Measurements from ENCODE around the gene RPL5. TPM values are rescaled to one million over a fixed set of nuclear protein-coding genes. Genes with fewer than 3 reads are reported as not detected.

The RPL5 gene
- total RNA-seq, 1 donor from 2014 or later: 1,908 TPM

- no peak for DNase-seq (ENCODE audit: low read depth, low spot score)
Observed at GRCh38 chr1:92855236-92855635, 23.4 kb downstream of the RPL5 start.

GRCh38 chr1:92857817-92858216 is 26.0 kb downstream of the RPL5 start:
- DNase-seq (ENCODE audit: low read depth, low spot score): no peak

- peak; percentile 35 for DNase-seq (ENCODE audit: low read depth, low spot score)
Observed at GRCh38 chr1:92858564-92859399, 26.9 kb downstream of the RPL5 start.

- no peak for DNase-seq (ENCODE audit: low read depth, low spot score)
Observed at GRCh38 chr1:92859400-92860039, 27.7 kb downstream of the RPL5 start.

GRCh38 chr1:92862605-92863004 is 30.8 kb downstream of the RPL5 start:
- no peak for DNase-seq (ENCODE audit: low read depth, low spot score)

GRCh38 chr1:92864131-92864530 is 32.3 kb downstream of the RPL5 start:
- DNase-seq (ENCODE audit: low read depth, low spot score): no peak

GRCh38 chr1:92870591-92870990 is 38.8 kb downstream of the RPL5 start:
- DNase-seq (ENCODE audit: low read depth, low spot score): no peak

- DNase-seq (ENCODE audit: low read depth, low spot score): no peak
Observed at GRCh38 chr1:92872719-92873118, 40.9 kb downstream of the RPL5 start.

- no peak for DNase-seq (ENCODE audit: low read depth, low spot score)
Observed at GRCh38 chr1:92874987-92875386, 43.1 kb downstream of the RPL5 start.

GRCh38 chr1:92876351-92876750 is 44.5 kb downstream of the RPL5 start:
- DNase-seq (ENCODE audit: low read depth, low spot score): no peak

GRCh38 chr1:92877081-92877711 is 45.4 kb downstream of the RPL5 start:
- no peak for DNase-seq (ENCODE audit: low read depth, low spot score)

- DNase-seq (ENCODE audit: low read depth, low spot score): no peak
Observed at GRCh38 chr1:92877792-92878191, 46.0 kb downstream of the RPL5 start.

GRCh38 chr1:92879316-92879968 is 47.6 kb downstream of the RPL5 start:
- DNase-seq (ENCODE audit: low read depth, low spot score): no peak

- no peak for DNase-seq (ENCODE audit: low read depth, low spot score)
Observed at GRCh38 chr1:92881391-92881790, 49.6 kb downstream of the RPL5 start.

- DNase-seq (ENCODE audit: low read depth, low spot score): no peak
Observed at GRCh38 chr1:92882819-92883218, 51.0 kb downstream of the RPL5 start.

- no peak for DNase-seq (ENCODE audit: low read depth, low spot score)
Observed at GRCh38 chr1:92883297-92883696, 51.5 kb downstream of the RPL5 start.

- no peak for DNase-seq (ENCODE audit: low read depth, low spot score)
Observed at GRCh38 chr1:92884195-92884594, 52.4 kb downstream of the RPL5 start.

GRCh38 chr1:92886886-92887419 is 55.1 kb downstream of the RPL5 start:
- DNase-seq (ENCODE audit: low read depth, low spot score): no peak

- no peak for DNase-seq (ENCODE audit: low read depth, low spot score)
Observed at GRCh38 chr1:92887465-92887864, 55.6 kb downstream of the RPL5 start.
